ENCODE results near the gene MYO9A. TPM values are rescaled to one million over a fixed set of nuclear protein-coding genes. Genes with fewer than 3 reads are reported as not detected.

The MYO9A gene
- total RNA-seq, 1 experiment from 2014 or later = 23.0 TPM

DNA sequence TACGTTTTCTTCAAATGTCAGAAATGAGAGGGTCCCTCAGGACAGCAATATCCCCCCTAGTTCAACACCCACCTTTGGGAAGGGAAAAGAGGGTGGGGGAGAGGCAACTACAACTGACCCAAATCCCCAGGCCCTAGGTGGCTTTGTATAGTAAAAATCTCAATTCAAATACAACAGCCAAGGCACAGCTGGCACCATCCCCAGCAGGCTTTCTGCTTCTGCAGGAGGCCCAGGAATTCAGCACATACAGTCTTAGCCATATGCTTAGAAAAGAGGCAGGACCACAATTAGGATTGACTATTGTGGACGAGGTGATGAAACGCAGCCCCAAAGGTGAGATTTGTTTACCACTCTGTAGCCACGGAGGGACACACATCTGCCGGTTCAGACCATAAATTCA is 291.8 kb downstream of the MYO9A start:
- no peak overlapping the region for H3K4me3 ChIP-seq (replicated peaks in 1 of 2; ENCODE audit: low read depth in 1 of 2, low read length in 2 of 2)
- no peaks in the 10 kb centered on the region for H3K79me2 ChIP-seq (ENCODE audit: insufficient read depth, low read length)
- no peak overlapping the region for H3K4me2 ChIP-seq (ENCODE audit: low read length)
- ATAC-seq (no peak), DNase-seq (ENCODE audit: low read depth, low spot score) (no peak)
- no peaks in the 10 kb centered on the region for H3K27me3 ChIP-seq (ENCODE audit: insufficient read depth, low read length)
- H3K27ac ChIP-seq (ENCODE audit: low read depth, low read length) = no peak overlapping the region
- H4K20me1 ChIP-seq (ENCODE audit: insufficient read depth) = no peaks in the 10 kb centered on the region
- H3K9ac ChIP-seq (ENCODE audit: low read length) = no peak overlapping the region
- intact Hi-C loops (cut with micrococcal nuclease) = no loop called here
- CTCF ChIA-PET = no interaction called here
- no peaks in the 10 kb centered on the region for H3K9me2 ChIP-seq (ENCODE audit: insufficient read depth)
- POLR2A ChIA-PET = no interaction called here
- H3K36me3 ChIP-seq (ENCODE audit: control insufficient read depth in 1 of 2, insufficient read depth in 2 of 2, low read length in 2 of 2) = peaks cover 0 to 8% of the 10 kb centered on the region in 2 experiments; a peak in 1 of 4 replicates
- no peaks in the 10 kb centered on the region for H3K9me3 ChIP-seq (ENCODE audit: control insufficient read depth in 1 of 2, insufficient read depth in 1 of 2, low read depth in 1 of 2, low read length in 2 of 2)
- H3K4me1 ChIP-seq (ENCODE audit: control insufficient read depth in 1 of 2, insufficient read depth in 2 of 2, low read length in 2 of 2) = no peaks in the 10 kb centered on the region
- no peak overlapping the region for H2AFZ ChIP-seq (ENCODE audit: low read depth, low read length, poor library complexity, severe bottlenecking)
- TF ChIP-seq POLR2AphosphoS5 (IDR thresholded peaks at IDR 0.05; ENCODE audit: low read depth, low read length) (no peak), JUND (IDR thresholded peaks at IDR 0.05) (no peak), ZFX (IDR thresholded peaks at IDR 0.05) (no peak), CEBPB (IDR thresholded peaks at IDR 0.05; ENCODE audit: low read depth) (no peak)
- TF ChIP-seq, protein P1, sequence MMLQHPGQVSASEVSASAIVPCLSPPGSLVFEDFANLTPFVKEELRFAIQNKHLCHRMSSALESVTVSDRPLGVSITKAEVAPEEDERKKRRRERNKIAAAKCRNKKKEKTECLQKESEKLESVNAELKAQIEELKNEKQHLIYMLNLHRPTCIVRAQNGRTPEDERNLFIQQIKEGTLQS (IDR thresholded peaks at IDR 0.05) = no peak
- RAD21 ChIA-PET (ENCODE audit: low non-redundant PET in 1 of 2, low total read pairs in 2 of 2, uncharacterized antibody in 2 of 2, unreplicated experiment in 2 of 2) = no interaction called here
- BruUV-seq (replicated peaks) = no TSS peak

DNA sequence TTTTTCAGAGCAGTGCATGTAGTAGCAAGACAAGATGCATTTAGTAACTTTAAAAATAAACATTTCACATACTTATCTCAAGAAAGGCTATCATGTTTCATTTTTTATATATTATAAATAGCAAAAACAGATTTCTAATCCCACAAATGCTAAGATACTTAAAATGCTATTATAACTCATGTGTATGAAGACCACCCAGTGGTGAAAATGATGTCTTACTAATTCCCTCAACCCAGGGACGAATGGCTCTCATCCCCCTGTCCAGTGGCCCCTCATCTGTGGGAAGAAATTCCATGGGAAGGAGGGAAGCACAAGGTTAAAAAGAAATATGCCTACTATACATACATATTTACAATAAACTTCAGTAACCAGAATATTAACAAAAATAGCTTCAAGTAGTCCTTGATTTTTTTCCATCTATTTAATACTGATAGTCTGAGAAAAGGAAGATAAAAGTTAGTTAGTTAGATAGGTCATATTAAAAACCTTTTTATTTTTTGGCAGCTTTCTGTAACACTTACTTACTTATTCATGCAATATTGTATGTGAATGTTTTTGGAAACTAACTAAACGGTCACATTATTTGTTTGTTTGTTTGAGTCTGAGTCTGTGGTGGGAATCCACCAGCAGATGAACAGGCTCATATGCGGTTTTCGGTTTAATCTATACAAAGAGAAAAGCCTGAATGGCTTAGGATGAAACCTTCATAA is 292.8 kb downstream of the MYO9A start:
- no peak overlapping the region for H3K4me2 ChIP-seq (ENCODE audit: low read length)
- H3K9me3 ChIP-seq (ENCODE audit: control insufficient read depth in 1 of 2, insufficient read depth in 1 of 2, low read depth in 1 of 2, low read length in 2 of 2) = no peaks in the 10 kb centered on the region
- no peak overlapping the region for H3K27ac ChIP-seq (ENCODE audit: low read depth, low read length)
- H2AFZ ChIP-seq (ENCODE audit: low read depth, low read length, poor library complexity, severe bottlenecking) = no peak overlapping the region
- TF ChIP-seq ZFX (IDR thresholded peaks at IDR 0.05) = no peak
- TF ChIP-seq, protein P2, sequence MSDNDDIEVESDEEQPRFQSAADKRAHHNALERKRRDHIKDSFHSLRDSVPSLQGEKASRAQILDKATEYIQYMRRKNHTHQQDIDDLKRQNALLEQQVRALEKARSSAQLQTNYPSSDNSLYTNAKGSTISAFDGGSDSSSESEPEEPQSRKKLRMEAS (IDR thresholded peaks at IDR 0.05) = no peak
- TF ChIP-seq SP1 (IDR thresholded peaks at IDR 0.05; ENCODE audit: low read depth) = no peak
- no peak for TF ChIP-seq CBX3 (IDR thresholded peaks at IDR 0.05; ENCODE audit: low read depth)
- no peak for TF ChIP-seq CEBPB (IDR thresholded peaks at IDR 0.05; ENCODE audit: low read depth)
- TF ChIP-seq YY1 (IDR thresholded peaks at IDR 0.05; ENCODE audit: extremely low read depth, insufficient replicate concordance, low read depth, low read length) = no peak
- TF ChIP-seq, protein P3, sequence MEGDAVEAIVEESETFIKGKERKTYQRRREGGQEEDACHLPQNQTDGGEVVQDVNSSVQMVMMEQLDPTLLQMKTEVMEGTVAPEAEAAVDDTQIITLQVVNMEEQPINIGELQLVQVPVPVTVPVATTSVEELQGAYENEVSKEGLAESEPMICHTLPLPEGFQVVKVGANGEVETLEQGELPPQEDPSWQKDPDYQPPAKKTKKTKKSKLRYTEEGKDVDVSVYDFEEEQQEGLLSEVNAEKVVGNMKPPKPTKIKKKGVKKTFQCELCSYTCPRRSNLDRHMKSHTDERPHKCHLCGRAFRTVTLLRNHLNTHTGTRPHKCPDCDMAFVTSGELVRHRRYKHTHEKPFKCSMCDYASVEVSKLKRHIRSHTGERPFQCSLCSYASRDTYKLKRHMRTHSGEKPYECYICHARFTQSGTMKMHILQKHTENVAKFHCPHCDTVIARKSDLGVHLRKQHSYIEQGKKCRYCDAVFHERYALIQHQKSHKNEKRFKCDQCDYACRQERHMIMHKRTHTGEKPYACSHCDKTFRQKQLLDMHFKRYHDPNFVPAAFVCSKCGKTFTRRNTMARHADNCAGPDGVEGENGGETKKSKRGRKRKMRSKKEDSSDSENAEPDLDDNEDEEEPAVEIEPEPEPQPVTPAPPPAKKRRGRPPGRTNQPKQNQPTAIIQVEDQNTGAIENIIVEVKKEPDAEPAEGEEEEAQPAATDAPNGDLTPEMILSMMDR (IDR thresholded peaks at IDR 0.05 in 2 of 3, conservative IDR thresholded peaks at IDR 0.05 in 1 of 3; ENCODE audit: borderline replicate concordance in 1 of 3, insufficient read depth in 1 of 3, low read depth in 2 of 3, low read length in 2 of 3) = no peak
- TF ChIP-seq EZH2 (IDR thresholded peaks at IDR 0.05) = no peak
- no peak for TF ChIP-seq FOSL1 (IDR thresholded peaks at IDR 0.05; ENCODE audit: low read depth)
- TF ChIP-seq, protein P1 (IDR thresholded peaks at IDR 0.05) = no peak
- CTCF ChIA-PET = no interaction called here
- no peak for ATAC-seq
- H4K20me1 ChIP-seq (ENCODE audit: insufficient read depth) = no peaks in the 10 kb centered on the region
- H3K9me2 ChIP-seq (ENCODE audit: insufficient read depth) = no peaks in the 10 kb centered on the region
- no TSS peak for BruUV-seq (replicated peaks)
- DNase-seq (ENCODE audit: low read depth, low spot score) = no peak
- POLR2A ChIA-PET = no interaction called here
- H3K4me3 ChIP-seq (replicated peaks in 1 of 2; ENCODE audit: low read depth in 1 of 2, low read length in 2 of 2) = no peak overlapping the region
- H3K9ac ChIP-seq (ENCODE audit: low read length) = no peak overlapping the region
- H3K4me1 ChIP-seq (ENCODE audit: control insufficient read depth in 1 of 2, insufficient read depth in 2 of 2, low read length in 2 of 2) = no peaks in the 10 kb centered on the region
- RAD21 ChIA-PET (ENCODE audit: low non-redundant PET in 1 of 2, low total read pairs in 2 of 2, uncharacterized antibody in 2 of 2, unreplicated experiment in 2 of 2) = no interaction called here
- H3K27me3 ChIP-seq (ENCODE audit: insufficient read depth, low read length) = no peaks in the 10 kb centered on the region
- no peaks in the 10 kb centered on the region for H3K79me2 ChIP-seq (ENCODE audit: insufficient read depth, low read length)
- H3K36me3 ChIP-seq (ENCODE audit: control insufficient read depth in 1 of 2, insufficient read depth in 2 of 2, low read length in 2 of 2) = peaks cover 0 to 8% of the 10 kb centered on the region in 2 experiments; a peak in 1 of 4 replicates
- intact Hi-C loops (cut with micrococcal nuclease) = no loop called here
